Loucy (cell line): ENCODE data around the gene FXYD7.

Experiments used
- CTCF ChIP-seq: fragments of 200-600 bp; sonication (generic); conservative IDR thresholded peaks from 2 replicates; pipeline ENCODE4 v1.5.1; 2014; ENCODE audit warnings: mild to moderate bottlenecking, antibody characterized with exemption, low read length
- EZH2phosphoT487 ChIP-seq: fragments of 200-600 bp; IDR thresholded peaks from 2 replicates; pipeline ENCODE4 v1.6.1; 2018; ENCODE audit warnings: antibody characterized with exemption, mild to moderate bottlenecking, moderate library complexity, borderline replicate concordance

GRCh38 chr19:35105047-35105410 lies 38.0 kb upstream of the FXYD7 start:
- TF ChIP-seq CTCF: no peak
- no peak for TF ChIP-seq EZH2phosphoT487
